Measurements from ENCODE around the gene VRK3. TPM values are rescaled to one million over a fixed set of nuclear protein-coding genes. Genes with fewer than 3 reads are reported as not detected.
A peak's percentile ranks its signal among the peaks of the same experiment; 100 is the strongest.

VRK3 gene
- total and polyA plus RNA-seq, 2 donors (not counting 1 experiment from before 2014, with no cell fraction given) = 58.5 to 123 TPM

GRCh38 chr19:49975051-49975450, 50.1 kb downstream of the VRK3 start:
- H3K4me2 ChIP-seq (replicated peaks; ENCODE audit: low read depth, low read length, poor library complexity, severe bottlenecking) = no peak overlapping the region
- no peak overlapping the region for H3K9ac ChIP-seq (ENCODE audit: low read length)
- CTCF ChIA-PET = interaction anchor here (1.3 kb wide), 1 partner anchor 64 kb away, joined by 3 read pairs; no protein-coding TSS in a partner anchor
- no peaks in the 10 kb centered on the region for H3K4me1 ChIP-seq (ENCODE audit: control insufficient read depth in 2 of 2, insufficient read depth in 2 of 2, low read length in 2 of 2)
- no peaks in the 10 kb centered on the region for H3K9me3 Mint-ChIP-seq (ENCODE audit: insufficient read depth)
- no peaks in the 10 kb centered on the region for H3K9me3 ChIP-seq (ENCODE audit: control extremely low read depth in 1 of 3, control insufficient read depth in 2 of 3, insufficient read depth in 1 of 3, low read length in 2 of 3)
- WGBS (ENCODE audit: insufficient coverage) = 95% methylated on average over 6 of the region's 7 CpGs
- TF ChIP-seq EZH2 (IDR thresholded peaks at IDR 0.05; ENCODE audit: borderline replicate concordance, insufficient read depth, low read depth, low read length, poor library complexity, severe bottlenecking) = no peak
- TF ChIP-seq, protein P1, sequence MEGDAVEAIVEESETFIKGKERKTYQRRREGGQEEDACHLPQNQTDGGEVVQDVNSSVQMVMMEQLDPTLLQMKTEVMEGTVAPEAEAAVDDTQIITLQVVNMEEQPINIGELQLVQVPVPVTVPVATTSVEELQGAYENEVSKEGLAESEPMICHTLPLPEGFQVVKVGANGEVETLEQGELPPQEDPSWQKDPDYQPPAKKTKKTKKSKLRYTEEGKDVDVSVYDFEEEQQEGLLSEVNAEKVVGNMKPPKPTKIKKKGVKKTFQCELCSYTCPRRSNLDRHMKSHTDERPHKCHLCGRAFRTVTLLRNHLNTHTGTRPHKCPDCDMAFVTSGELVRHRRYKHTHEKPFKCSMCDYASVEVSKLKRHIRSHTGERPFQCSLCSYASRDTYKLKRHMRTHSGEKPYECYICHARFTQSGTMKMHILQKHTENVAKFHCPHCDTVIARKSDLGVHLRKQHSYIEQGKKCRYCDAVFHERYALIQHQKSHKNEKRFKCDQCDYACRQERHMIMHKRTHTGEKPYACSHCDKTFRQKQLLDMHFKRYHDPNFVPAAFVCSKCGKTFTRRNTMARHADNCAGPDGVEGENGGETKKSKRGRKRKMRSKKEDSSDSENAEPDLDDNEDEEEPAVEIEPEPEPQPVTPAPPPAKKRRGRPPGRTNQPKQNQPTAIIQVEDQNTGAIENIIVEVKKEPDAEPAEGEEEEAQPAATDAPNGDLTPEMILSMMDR (IDR thresholded peaks at IDR 0.05) = no peak
- POLR2A ChIA-PET = no interaction called here
- DNase-seq = no peak
- H3K4me3 Mint-ChIP-seq = no peak overlapping the region
- peaks cover 2 to 30% of the 10 kb centered on the region in 2 experiments for H3K36me3 ChIP-seq (replicated peaks in 1 of 2; ENCODE audit: control extremely low read depth in 1 of 2, control insufficient read depth in 1 of 2, extremely low read depth in 1 of 2, insufficient read depth in 2 of 2, low read length in 1 of 2)
- H3K79me2 ChIP-seq (ENCODE audit: control insufficient read depth, insufficient read depth, low read length) = no peaks in the 10 kb centered on the region
- H3K4me1 Mint-ChIP-seq = no peaks in the 10 kb centered on the region
- H3K27me3 Mint-ChIP-seq = no peaks in the 10 kb centered on the region
- no peaks in the 10 kb centered on the region for H4K20me1 ChIP-seq (ENCODE audit: control insufficient read depth, insufficient read depth, low read length, poor library complexity, severe bottlenecking)
- no peaks in the 10 kb centered on the region for H3K27me3 ChIP-seq (replicated peaks in 1 of 4; ENCODE audit: control extremely low read depth in 1 of 4, control insufficient read depth in 3 of 4, insufficient read depth in 4 of 4, low read length in 3 of 4)
- H3K27ac Mint-ChIP-seq = no peak overlapping the region
- no peak for ATAC-seq (ENCODE audit: low read depth)
- H2AFZ ChIP-seq (ENCODE audit: insufficient read depth, low read depth, low read length, poor library complexity, severe bottlenecking) = no peak overlapping the region
- no peak overlapping the region for H3K4me3 ChIP-seq (ENCODE audit: control extremely low read depth in 1 of 5, extremely low read depth in 1 of 5, insufficient read depth in 1 of 5, low read depth in 2 of 5, low read length in 4 of 5)
- no peak overlapping the region for H3K27ac ChIP-seq (ENCODE audit: low read length in 2 of 2)
- intact Hi-C loops (cut with micrococcal nuclease) = no loop called here

DNA sequence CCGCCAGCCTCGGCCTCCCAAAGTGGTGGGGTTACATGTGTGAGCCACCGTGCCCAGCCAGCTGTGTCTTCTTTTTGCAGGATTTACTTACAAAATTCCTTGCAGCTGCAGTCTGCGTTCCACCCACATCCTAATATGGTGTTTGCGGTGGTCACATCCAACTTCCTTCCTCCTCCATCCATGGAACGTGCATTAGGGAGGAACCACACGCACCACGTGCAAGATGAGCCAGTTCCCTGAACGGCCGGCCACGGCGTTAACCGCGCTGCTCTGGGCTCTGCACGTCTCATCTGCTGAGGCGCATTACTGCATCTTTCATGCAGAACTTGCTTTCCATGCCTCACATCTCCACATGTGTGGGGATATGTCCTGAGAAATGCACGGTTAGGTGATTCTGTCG, 51.2 kb downstream of the VRK3 start:
- H3K27ac ChIP-seq (ENCODE audit: low read length in 2 of 2) = no peak overlapping the region
- no peaks in the 10 kb centered on the region for H3K79me2 ChIP-seq (ENCODE audit: control insufficient read depth, insufficient read depth, low read length)
- ATAC-seq (ENCODE audit: low read depth) = no peak
- H3K9me3 Mint-ChIP-seq (ENCODE audit: insufficient read depth) = no peaks in the 10 kb centered on the region
- TF ChIP-seq, protein P1 (IDR thresholded peaks at IDR 0.05) = no peak
- no peak for TF ChIP-seq EZH2 (IDR thresholded peaks at IDR 0.05; ENCODE audit: borderline replicate concordance, insufficient read depth, low read depth, low read length, poor library complexity, severe bottlenecking)
- H3K9me3 ChIP-seq (ENCODE audit: control extremely low read depth in 1 of 3, control insufficient read depth in 2 of 3, insufficient read depth in 1 of 3, low read length in 2 of 3) = peaks cover 0 to 1% (median 0%) of the 10 kb centered on the region in 3 donors
- no peak overlapping the region for H3K4me2 ChIP-seq (replicated peaks; ENCODE audit: low read depth, low read length, poor library complexity, severe bottlenecking)
- peaks cover 0 to 3% (median 2%) of the 10 kb centered on the region in 4 experiments for H3K27me3 ChIP-seq (replicated peaks in 1 of 4; ENCODE audit: control extremely low read depth in 1 of 4, control insufficient read depth in 3 of 4, insufficient read depth in 4 of 4, low read length in 3 of 4)
- no peaks in the 10 kb centered on the region for H4K20me1 ChIP-seq (ENCODE audit: control insufficient read depth, insufficient read depth, low read length, poor library complexity, severe bottlenecking)
- H3K9ac ChIP-seq (ENCODE audit: low read length) = no peak overlapping the region
- CTCF ChIA-PET = interaction anchor here (1.3 kb wide), 1 partner anchor 63 kb away, joined by 3 read pairs; no protein-coding TSS in a partner anchor
- H3K4me1 ChIP-seq (ENCODE audit: control insufficient read depth in 2 of 2, insufficient read depth in 2 of 2, low read length in 2 of 2) = no peaks in the 10 kb centered on the region
- no peak overlapping the region for H3K4me3 ChIP-seq (ENCODE audit: control extremely low read depth in 1 of 5, extremely low read depth in 1 of 5, insufficient read depth in 1 of 5, low read depth in 2 of 5, low read length in 4 of 5)
- H3K27ac Mint-ChIP-seq = peak overlapping the region; percentile 20
- H3K4me3 Mint-ChIP-seq = no peak overlapping the region
- H3K36me3 ChIP-seq (replicated peaks in 1 of 2; ENCODE audit: control extremely low read depth in 1 of 2, control insufficient read depth in 1 of 2, extremely low read depth in 1 of 2, insufficient read depth in 2 of 2, low read length in 1 of 2) = peaks cover 2 to 28% of the 10 kb centered on the region in 2 experiments
- WGBS (ENCODE audit: insufficient coverage) = 90% methylated on average over 18 of the region's 18 CpGs
- no peak for DNase-seq
- intact Hi-C loops (cut with micrococcal nuclease) = no loop called here
- no peaks in the 10 kb centered on the region for H3K27me3 Mint-ChIP-seq
- no peak overlapping the region for H2AFZ ChIP-seq (ENCODE audit: insufficient read depth, low read depth, low read length, poor library complexity, severe bottlenecking)
- H3K4me1 Mint-ChIP-seq = no peaks in the 10 kb centered on the region
- POLR2A ChIA-PET = no interaction called here
